Mesenteric fat pad (tissue), 1 donor: ENCODE results near the gene OSCAR. TPM values are rescaled to one million over a fixed set of nuclear protein-coding genes. Genes with fewer than 3 reads are reported as not detected.
A peak's percentile ranks its signal among the peaks of the same experiment; 100 is the strongest.
"Not testable (repeated sequence)": the region's sequence is repeated elsewhere in the genome, so short reads cannot be mapped to it uniquely, and the experiment has no call there.

Experiments
- DNase-seq: peaks from one replicate; pipeline ENCODE4 v3.0.0-alpha.2; 2020; ENCODE audit warnings: low spot score
- total RNA-seq: library from RNA; stranded (reverse); fragmentation: NEBNext Ultra II Directional; extraction: Animal tissue kit (Norgen Biotek cat#: 25700); gene quantifications from one replicate; pipeline ENCODE4 v1.2.1, GENCODE V29; 2021
- donor health status: DM: yes; HTN: yes; CAD: no.

The OSCAR gene
- total RNA-seq, 1 donor from 2014 or later = 6.6 TPM

GRCh38 chr19:54127688-54128440 is 27.3 kb upstream of the OSCAR start:
- DNase-seq = no peak

- DNase-seq = no peak
Measured at GRCh38 chr19:54125713-54126112, 25.1 kb upstream of the OSCAR start.

- no peak for DNase-seq
Measured at GRCh38 chr19:54124393-54124792, 23.8 kb upstream of the OSCAR start.

GRCh38 chr19:54123682-54124081 is 23.1 kb upstream of the OSCAR start:
- DNase-seq = no peak

- no peak for DNase-seq
Measured at GRCh38 chr19:54121259-54121658, 20.7 kb upstream of the OSCAR start.

- peak; percentile 97 for DNase-seq
Measured at GRCh38 chr19:54115109-54116063, 14.8 kb upstream of the OSCAR start, which contains the start of the genes PRPF31 and TFPT. Gene PRPF31 (plus strand): TSS chr19:54115754. CDS start chr19:54118279, 2,525 bp downstream. Gene TFPT (minus strand): TSS chr19:54115657. CDS start chr19:54115269, 388 bp downstream.

GRCh38 chr19:54114340-54115108 is 13.9 kb upstream of the OSCAR start:
- no peak for DNase-seq

- no peak for DNase-seq
Measured at GRCh38 chr19:54109651-54110050, 9.0 kb upstream of the OSCAR start.

GRCh38 chr19:54108496-54108895 is 7.9 kb upstream of the OSCAR start:
- DNase-seq = no peak

GRCh38 chr19:54107876-54108490 is 7.4 kb upstream of the OSCAR start:
- DNase-seq = no peak

GRCh38 chr19:54106716-54107115 is 6.1 kb upstream of the OSCAR start:
- DNase-seq = no peak

- DNase-seq = no peak
Measured at GRCh38 chr19:54105796-54106195, 5.2 kb upstream of the OSCAR start.

GRCh38 chr19:54104998-54105715 is 4.6 kb upstream of the OSCAR start:
- DNase-seq = no peak

GRCh38 chr19:54102421-54103169 is 2.0 kb upstream of the OSCAR start, which contains the start of gene NDUFA3:
Gene NDUFA3 (plus strand): TSS chr19:54102855. CDS start chr19:54102879, 24 bp downstream.
- peak; percentile 98 for DNase-seq

- DNase-seq = not testable (repeated sequence)
Measured at GRCh38 chr19:54099903-54100255, 724 bp downstream of the OSCAR start.

- no peak for DNase-seq
Measured at GRCh38 chr19:54099190-54099902, 1.3 kb downstream of the OSCAR start.

- no peak for DNase-seq
Measured at GRCh38 chr19:54096617-54097106, 3.9 kb downstream of the OSCAR start.

GRCh38 chr19:54095859-54096616 is 4.6 kb downstream of the OSCAR start:
- not testable (repeated sequence) for DNase-seq
